ENCODE results near the gene PRMT5. TPM values are rescaled to one million over a fixed set of nuclear protein-coding genes. Genes with fewer than 3 reads are reported as not detected.
A peak's percentile ranks its signal among the peaks of the same experiment; 100 is the strongest.

The PRMT5 gene
- total RNA-seq, 1 experiment from 2014 or later: 92.8 TPM

- in situ Hi-C loops (cut with HindIII; ENCODE audit: low pct_unique_long_range_greater_than_20kb, low sequenced_read_pairs): no loop called here
- DNase-seq (ENCODE audit: low read depth): no peak
Measured at GRCh38 chr14:22905627-22906026, 23.5 kb downstream of the PRMT5 start.

DNA sequence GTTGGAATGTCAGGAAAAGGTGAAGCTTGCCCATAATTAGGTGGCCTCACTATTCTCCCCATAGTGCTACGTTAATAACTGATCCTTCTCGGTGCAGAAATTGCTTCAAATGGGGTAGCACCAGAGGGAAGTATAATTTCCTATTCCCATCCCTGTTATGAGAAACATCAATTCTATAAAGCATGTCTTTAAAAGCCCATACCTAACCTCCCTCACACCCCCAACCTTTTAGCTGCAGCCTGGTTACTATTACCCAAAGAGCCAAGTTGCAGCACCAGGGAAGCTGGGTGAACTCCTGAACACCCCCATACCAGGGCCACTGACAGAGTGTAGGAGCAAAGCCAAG lies 25.5 kb downstream of the PRMT5 start:
- no peak for DNase-seq (ENCODE audit: low read depth)
- in situ Hi-C loops (cut with HindIII; ENCODE audit: low pct_unique_long_range_greater_than_20kb, low sequenced_read_pairs): no loop called here

- DNase-seq (ENCODE audit: low read depth): no peak
- in situ Hi-C loops (cut with HindIII; ENCODE audit: low pct_unique_long_range_greater_than_20kb, low sequenced_read_pairs): no loop called here
Measured at GRCh38 chr14:22901799-22902198, 27.4 kb downstream of the PRMT5 start.

DNA sequence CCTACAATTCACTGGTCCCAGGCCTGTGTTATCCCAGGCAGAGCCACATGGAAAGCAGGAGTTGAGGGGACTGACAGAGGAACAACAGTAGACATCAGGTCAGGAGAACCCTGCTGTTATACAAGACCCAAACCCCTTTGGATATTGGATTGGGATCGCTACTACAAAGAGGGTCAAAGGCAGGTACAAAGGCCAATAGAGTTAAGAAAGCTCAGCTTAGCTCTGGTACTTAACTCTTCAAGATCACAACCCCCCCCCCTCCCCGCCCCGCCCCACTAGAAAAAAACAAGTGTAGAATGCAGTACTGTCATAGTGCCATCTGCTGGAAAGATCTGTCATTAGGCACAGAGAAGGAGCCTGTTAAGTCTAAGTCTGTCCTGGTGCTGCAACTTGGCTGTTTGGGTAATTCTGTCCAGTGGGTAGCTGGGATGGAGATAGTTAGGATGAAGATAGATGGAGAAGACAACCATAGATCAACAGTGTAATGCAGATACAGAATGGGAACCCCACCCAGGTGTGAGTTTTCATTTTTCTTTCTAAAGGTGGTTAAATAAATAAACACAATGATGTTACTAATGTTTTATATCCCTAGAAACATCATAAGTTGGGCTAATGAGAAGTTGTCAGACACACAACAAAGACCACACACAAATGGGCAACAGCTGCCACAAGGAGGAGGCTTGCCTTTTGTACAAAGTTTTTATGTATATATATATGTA lies 28.9 kb downstream of the PRMT5 start:
- DNase-seq (ENCODE audit: low read depth): peak; percentile 65
- in situ Hi-C loops (cut with HindIII; ENCODE audit: low pct_unique_long_range_greater_than_20kb, low sequenced_read_pairs): no loop called here

DNA sequence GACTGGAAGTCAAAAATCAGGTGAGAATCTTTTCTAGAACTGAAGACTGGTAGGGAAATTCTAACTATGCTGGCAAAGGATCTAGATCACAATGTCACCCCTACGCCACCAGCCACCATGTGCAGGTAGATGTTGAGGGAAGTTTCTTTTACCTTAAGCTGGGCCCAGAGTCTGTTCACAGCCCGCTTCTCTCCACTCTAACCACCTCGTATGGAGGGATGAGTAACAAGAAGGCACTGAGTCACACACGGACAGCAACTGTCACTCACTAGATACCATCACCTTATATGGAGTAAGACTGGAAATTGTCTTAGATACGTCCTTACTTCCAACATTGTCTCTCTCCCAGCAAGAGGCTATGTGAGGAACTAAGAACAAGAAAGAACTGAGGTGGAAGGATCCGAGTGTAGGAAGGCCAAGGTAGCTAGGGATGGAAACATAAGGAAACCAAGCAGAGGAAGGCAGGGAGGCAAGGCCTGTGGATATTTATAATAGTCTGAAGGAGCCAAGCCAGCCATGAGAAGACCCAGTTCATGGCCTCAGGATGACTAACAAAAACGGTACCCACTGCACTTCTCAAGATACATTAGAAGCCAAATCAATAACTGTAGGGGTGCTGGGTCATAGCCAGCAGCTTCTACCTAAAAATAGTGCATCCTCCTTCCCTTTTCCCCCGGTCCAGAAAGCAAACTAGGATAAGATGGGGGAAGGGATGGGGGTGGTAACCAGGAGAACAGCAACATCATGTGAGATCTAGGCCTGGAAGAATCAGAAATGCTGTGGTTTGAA lies 30.7 kb downstream of the PRMT5 start:
- in situ Hi-C loops (cut with HindIII; ENCODE audit: low pct_unique_long_range_greater_than_20kb, low sequenced_read_pairs): no loop called here
- DNase-seq (ENCODE audit: low read depth): peak; percentile 24

- DNase-seq (ENCODE audit: low read depth): no peak
- in situ Hi-C loops (cut with HindIII; ENCODE audit: low pct_unique_long_range_greater_than_20kb, low sequenced_read_pairs): no loop called here
Measured at GRCh38 chr14:22897357-22897756, 31.8 kb downstream of the PRMT5 start.

DNA sequence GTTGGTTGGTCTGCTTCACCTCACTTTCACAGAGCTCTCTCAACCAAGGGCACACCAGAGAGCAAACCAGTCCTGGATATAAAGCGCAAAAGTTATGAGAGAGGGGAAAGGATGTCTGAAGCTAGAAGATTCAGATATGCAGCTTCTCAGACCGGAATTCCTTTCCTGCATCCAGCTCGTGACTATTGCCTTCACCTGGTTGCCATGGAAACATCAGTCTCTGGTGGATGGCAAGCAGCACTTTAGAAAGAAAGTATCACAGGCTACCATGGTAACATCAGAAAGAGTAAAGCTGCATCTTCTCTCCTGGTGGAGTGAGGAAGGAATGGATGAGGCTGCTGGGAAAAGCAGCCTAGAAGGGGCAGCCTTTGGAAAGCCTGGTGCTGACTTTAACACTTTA lies 32.4 kb downstream of the PRMT5 start:
- in situ Hi-C loops (cut with HindIII; ENCODE audit: low pct_unique_long_range_greater_than_20kb, low sequenced_read_pairs): no loop called here
- no peak for DNase-seq (ENCODE audit: low read depth)

GRCh38 chr14:22896356-22896755 lies 32.8 kb downstream of the PRMT5 start:
- no peak for DNase-seq (ENCODE audit: low read depth)
- in situ Hi-C loops (cut with HindIII; ENCODE audit: low pct_unique_long_range_greater_than_20kb, low sequenced_read_pairs): no loop called here

DNA sequence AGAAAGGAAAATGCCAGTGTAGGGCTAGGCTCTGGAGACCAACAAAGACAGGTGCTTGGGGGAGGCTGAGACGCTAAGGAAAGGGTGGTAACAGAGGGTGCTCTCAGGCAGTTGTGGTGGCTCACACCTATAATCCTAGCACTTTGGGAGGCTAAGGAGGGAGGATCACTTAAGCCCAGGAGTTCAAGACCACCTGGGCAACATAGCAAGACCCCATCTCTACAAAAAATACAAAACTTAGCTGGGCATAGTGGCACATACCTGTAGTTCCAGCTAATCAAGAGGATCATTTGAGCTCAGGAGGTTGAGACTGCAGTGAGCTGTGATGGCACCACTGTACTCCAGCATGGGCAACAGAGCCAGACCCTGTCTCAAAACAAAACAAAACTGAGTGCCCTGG lies 33.8 kb downstream of the PRMT5 start:
- in situ Hi-C loops (cut with HindIII; ENCODE audit: low pct_unique_long_range_greater_than_20kb, low sequenced_read_pairs): no loop called here
- DNase-seq (ENCODE audit: low read depth): no peak

DNA sequence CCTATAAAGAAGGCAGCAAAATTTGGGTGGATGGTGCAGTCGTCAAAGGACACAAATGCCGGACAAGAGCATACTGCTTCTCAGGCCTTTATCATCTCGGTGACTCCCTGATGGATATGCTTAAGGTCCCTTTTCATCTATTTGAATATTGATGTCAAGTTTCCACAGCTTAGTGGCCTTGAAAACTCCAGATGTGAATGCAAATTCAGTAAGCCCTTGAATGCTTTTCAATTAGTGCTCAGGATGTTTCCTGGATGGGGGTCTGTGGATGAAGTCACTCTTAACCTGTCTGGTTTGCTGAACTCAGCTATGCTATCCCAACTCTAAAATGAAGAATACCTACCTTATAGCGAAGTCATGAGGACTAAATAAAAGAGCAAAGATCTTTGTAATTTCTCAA lies 35.5 kb downstream of the PRMT5 start:
- no peak for DNase-seq (ENCODE audit: low read depth)
- in situ Hi-C loops (cut with HindIII; ENCODE audit: low pct_unique_long_range_greater_than_20kb, low sequenced_read_pairs): no loop called here

DNA sequence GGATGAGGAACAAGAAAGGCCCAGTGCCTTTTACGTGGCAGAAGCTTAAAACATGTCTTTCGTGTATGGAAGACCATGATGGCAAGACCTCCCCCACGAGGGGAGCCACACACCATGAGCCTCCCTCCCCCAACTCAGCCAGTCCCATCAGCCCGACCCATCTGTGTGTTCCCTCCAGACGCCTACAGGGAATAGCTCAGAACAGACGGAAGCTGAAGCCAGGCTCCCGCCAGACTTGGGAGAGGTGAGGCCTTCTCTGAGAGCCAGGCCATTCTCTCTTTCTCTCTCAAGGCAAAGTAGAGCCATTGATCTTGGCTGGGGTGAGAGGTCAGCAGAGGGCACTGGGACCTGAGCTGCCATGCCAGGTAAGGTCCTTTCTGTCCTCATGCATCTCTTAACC lies 36.7 kb downstream of the PRMT5 start:
- no peak for DNase-seq (ENCODE audit: low read depth)
- in situ Hi-C loops (cut with HindIII; ENCODE audit: low pct_unique_long_range_greater_than_20kb, low sequenced_read_pairs): no loop called here

DNA sequence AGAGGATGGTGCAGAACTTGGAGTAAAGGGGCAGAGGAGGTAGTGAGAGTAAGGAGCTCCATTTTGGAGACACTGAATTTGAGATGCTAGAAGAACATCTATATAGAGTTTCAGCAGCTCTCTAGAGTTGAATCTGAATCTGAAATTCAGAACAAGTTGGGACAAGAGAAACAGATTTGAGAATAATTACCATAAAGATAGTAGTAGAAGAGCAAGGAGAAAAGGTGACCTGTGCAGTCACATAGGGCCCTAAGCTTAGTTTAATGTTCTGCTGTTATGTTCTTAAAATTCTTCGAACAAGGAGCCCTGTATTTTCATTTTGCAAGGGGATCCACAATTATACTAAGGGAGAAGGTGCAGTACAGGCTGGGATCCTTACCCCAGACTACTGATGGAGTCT lies 38.8 kb downstream of the PRMT5 start:
- in situ Hi-C loops (cut with HindIII; ENCODE audit: low pct_unique_long_range_greater_than_20kb, low sequenced_read_pairs): no loop called here

DNA sequence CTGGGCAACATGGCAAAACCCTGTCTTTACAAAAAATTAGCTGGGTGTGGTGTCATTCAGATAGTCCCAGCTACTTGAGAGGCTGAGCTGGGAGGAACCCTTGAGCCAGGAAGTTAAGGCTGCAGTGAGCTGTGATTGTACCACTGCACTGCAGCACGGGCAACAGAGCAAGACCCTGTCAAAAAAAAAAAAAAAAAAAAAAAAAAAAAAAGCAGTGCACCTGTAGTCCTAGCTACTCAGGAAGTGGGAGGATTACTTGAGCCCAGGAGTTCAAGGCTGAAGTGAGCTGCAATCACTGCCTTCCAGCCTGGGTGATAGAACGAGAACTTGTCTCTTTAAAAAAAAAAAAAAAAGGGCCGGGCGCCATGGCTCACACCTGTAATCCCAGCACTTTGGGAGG lies 40.5 kb downstream of the PRMT5 start:
- no peak for DNase-seq (ENCODE audit: low read depth)
- in situ Hi-C loops (cut with HindIII; ENCODE audit: low pct_unique_long_range_greater_than_20kb, low sequenced_read_pairs): no loop called here

More for the DNA sequence above, 38.8 kb downstream of the PRMT5 start:
- no peak for DNase-seq (ENCODE audit: low read depth)

DNA sequence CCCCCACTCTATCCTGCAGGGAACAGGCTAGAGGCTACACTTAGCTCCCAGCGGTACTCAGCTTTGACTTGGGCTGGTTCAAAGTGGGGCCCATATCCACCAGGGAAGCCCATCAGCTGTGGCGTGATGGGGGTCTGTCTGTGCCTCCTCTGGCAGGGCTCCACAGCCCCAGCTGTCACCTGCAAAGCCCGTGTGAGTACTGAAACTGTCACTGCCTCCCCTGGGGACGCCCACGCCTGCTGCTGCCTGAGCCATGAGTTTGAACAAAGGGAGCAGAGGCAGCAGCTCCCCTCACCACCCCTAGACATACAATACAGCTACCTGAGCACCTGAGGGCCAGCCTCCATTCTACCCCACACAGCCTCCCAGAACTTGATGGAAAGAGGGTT lies 41.2 kb downstream of the PRMT5 start:
- DNase-seq (ENCODE audit: low read depth): no peak
- in situ Hi-C loops (cut with HindIII; ENCODE audit: low pct_unique_long_range_greater_than_20kb, low sequenced_read_pairs): no loop called here

DNA sequence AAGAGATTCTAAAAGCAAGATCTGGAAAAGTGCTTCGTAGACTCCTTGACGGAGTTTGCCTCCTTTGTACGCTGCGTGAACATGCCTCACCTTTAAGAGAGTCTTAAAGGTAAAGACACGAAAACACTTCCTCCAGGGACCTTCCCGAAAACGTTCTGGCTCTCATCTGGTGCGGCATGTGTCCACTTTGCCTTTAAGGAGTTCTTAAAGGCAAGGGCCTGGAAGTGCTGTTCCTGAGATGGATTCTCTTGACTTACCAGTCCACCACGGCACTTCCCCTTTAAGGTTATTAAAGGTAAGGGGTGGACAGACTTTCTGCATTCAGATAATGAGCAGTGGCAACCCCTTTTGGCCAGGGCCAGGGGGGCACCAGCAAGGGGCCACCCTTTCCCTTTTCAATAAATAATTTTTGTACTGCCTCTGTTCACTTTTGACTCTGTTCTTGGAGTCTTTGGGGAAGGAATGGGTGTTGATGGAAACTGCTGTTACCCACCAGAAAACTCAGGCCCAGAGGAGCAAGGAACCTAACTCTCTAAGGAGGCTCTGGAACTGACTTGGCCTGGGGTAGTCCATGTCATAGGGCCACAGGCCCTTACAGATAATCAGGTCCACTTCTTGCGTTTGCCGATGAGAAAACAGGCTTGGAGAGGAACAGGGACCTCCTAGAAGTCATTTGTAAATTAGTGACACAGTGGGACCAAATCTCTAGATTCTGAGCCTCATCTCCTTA lies 41.8 kb downstream of the PRMT5 start:
- in situ Hi-C loops (cut with HindIII; ENCODE audit: low pct_unique_long_range_greater_than_20kb, low sequenced_read_pairs): no loop called here
- peak; percentile 84 for DNase-seq (ENCODE audit: low read depth)

- peak; percentile 78 for DNase-seq (ENCODE audit: low read depth)
- in situ Hi-C loops (cut with HindIII; ENCODE audit: low pct_unique_long_range_greater_than_20kb, low sequenced_read_pairs): no loop called here
Measured at GRCh38 chr14:22886500-22887259, 42.5 kb downstream of the PRMT5 start.

DNA sequence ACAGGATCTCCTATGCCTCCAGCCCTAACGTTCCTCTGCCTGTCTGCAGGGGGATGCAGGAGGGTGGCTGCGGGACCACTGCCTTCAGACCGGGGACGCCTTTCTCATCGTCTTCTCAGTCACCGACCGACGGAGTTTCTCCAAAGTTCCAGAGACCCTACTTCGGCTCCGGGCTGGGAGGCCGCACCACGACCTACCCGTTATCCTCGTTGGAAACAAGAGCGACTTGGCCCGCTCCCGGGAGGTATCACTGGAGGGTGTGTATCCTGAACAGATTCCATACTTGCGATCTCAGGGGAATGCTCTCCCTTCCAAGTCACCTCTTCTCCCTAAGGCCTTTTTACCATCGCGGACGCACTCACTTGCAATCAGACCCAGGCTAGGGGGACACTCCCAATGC lies 43.2 kb downstream of the PRMT5 start:
- in situ Hi-C loops (cut with HindIII; ENCODE audit: low pct_unique_long_range_greater_than_20kb, low sequenced_read_pairs): no loop called here
- no peak for DNase-seq (ENCODE audit: low read depth)

DNA sequence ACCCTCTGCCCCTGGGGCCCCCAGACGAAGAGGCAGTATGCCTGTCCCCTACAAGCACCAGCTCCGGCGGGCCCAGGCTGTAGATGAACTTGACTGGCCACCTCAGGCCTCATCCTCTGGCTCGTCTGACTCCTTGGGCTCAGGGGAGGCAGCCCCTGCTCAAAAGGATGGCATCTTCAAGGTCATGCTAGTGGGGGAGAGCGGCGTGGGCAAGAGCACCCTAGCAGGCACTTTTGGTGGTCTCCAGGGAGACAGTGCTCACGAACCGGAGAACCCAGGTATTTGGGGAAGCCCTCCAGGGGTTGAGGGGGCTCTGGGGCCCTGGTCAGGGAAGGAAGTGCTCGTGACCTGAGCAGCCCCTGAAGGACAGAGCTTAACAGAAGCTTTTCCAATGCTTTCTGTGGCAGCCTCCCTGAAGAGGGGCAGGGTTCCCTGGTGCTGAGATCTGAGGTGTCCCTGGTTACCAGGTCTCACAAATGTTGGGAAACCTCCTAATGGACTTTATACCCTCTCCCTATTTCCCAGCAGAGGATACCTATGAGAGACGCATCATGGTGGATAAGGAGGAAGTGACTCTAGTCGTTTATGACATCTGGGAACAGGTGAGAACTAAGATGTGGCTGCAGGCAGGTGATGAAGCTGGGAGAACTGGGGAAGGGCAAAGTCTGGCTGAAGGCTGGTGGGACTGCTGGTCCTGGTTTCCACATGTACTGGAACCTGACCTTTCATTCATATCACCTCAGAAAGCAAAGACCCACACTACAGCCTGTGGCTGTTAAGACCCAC lies 44.2 kb downstream of the PRMT5 start:
- no peak for DNase-seq (ENCODE audit: low read depth)
- in situ Hi-C loops (cut with HindIII; ENCODE audit: low pct_unique_long_range_greater_than_20kb, low sequenced_read_pairs): no loop called here

Measured in Caki2 (cell line).